H9 (cell line): ENCODE results near the gene DMRTC2. TPM values are rescaled to one million over a fixed set of nuclear protein-coding genes. Genes with fewer than 3 reads are reported as not detected.

ENCODE experiments used
- DNase-seq: peaks from one replicate; pipeline ENCODE4 v3.0.0-alpha.2; 2017
- H2AFZ ChIP-seq: one replicate; pipeline ENCODE4 v1.6.1; 2013; ENCODE audit warnings: mild to moderate bottlenecking, low read length, control low read depth, moderate library complexity
- H2AK5ac ChIP-seq: 2 replicates; pipeline ENCODE4 v1.6.1; 2013; ENCODE audit warnings: low read length, control low read depth, mixed read lengths; ENCODE audit not compliant: insufficient read length
- H2BK120ac ChIP-seq: one replicate; pipeline ENCODE4 v1.6.1; 2013; ENCODE audit warnings: low read depth, mild to moderate bottlenecking, low read length, control low read depth, inconsistent platforms; ENCODE audit not compliant: poor library complexity, severe bottlenecking
- H2BK12ac ChIP-seq: 2 replicates; pipeline ENCODE4 v1.6.1; 2013; ENCODE audit warnings: low read length, control low read depth, mixed read lengths, low read depth; ENCODE audit not compliant: insufficient read length
- H2BK15ac ChIP-seq: 2 replicates; pipeline ENCODE4 v1.6.1; 2013; ENCODE audit warnings: low read depth, low read length, control low read depth
- H2BK20ac ChIP-seq: one replicate; pipeline ENCODE4 v1.6.1; 2013; ENCODE audit warnings: low read depth, mild to moderate bottlenecking, low read length, control low read depth, inconsistent platforms; ENCODE audit not compliant: poor library complexity, severe bottlenecking
- H2BK5ac ChIP-seq: 2 replicates; pipeline ENCODE4 v1.6.1; 2013; ENCODE audit warnings: low read length, control low read depth, mixed read lengths; ENCODE audit not compliant: insufficient read length
- H3K14ac ChIP-seq: 2 replicates; pipeline ENCODE4 v1.6.1; 2013; ENCODE audit warnings: low read length, control low read depth; ENCODE audit not compliant: insufficient read depth
- H3K18ac ChIP-seq: 2 replicates; pipeline ENCODE4 v1.6.1; 2013; ENCODE audit warnings: low read depth, mild to moderate bottlenecking, mixed read lengths, low read length, control low read depth; ENCODE audit not compliant: insufficient read length
- H3K23ac ChIP-seq: 2 replicates; pipeline ENCODE4 v1.6.1; 2013; ENCODE audit warnings: low read length, control low read depth, mixed read lengths, low read depth; ENCODE audit not compliant: insufficient read length
- H3K23me2 ChIP-seq: 2 replicates; pipeline ENCODE4 v1.6.1; 2013; ENCODE audit warnings: low read depth, mild to moderate bottlenecking, mixed read lengths, low read length, control low read depth; ENCODE audit not compliant: insufficient read length, poor library complexity, severe bottlenecking
- H3K27ac ChIP-seq: 2 replicates; pipeline ENCODE4 v1.5.1; 2013; ENCODE audit warnings: low read length, control low read depth, mixed read lengths, low read depth; ENCODE audit not compliant: insufficient read length
- H3K27me3 ChIP-seq: 2 replicates; pipeline ENCODE4 v1.6.1; 2013; ENCODE audit warnings: low read length, control low read depth, inconsistent platforms; ENCODE audit not compliant: insufficient read depth
- H3K4ac ChIP-seq: 2 replicates; pipeline ENCODE4 v1.6.1; 2013; ENCODE audit warnings: low read depth, mild to moderate bottlenecking, control low read depth, inconsistent platforms, low read length, moderate library complexity
- H3K4me1 ChIP-seq: 2 replicates; pipeline ENCODE4 v1.6.1; 2013; ENCODE audit warnings: low read length, control low read depth, inconsistent platforms; ENCODE audit not compliant: insufficient read depth
- H3K4me2 ChIP-seq: 2 replicates; pipeline ENCODE4 v1.6.1; 2013; ENCODE audit warnings: low read length, control low read depth, mixed read lengths; ENCODE audit not compliant: insufficient read length, insufficient read depth
- H3K56ac ChIP-seq: 2 replicates; pipeline ENCODE4 v1.6.1; 2013; ENCODE audit warnings: low read depth, mild to moderate bottlenecking, mixed read lengths, low read length, control low read depth; ENCODE audit not compliant: insufficient read length
- H3K79me1 ChIP-seq: 2 replicates; pipeline ENCODE4 v1.6.1; 2013; ENCODE audit warnings: low read depth, mild to moderate bottlenecking, moderate library complexity, low read length, control low read depth, inconsistent platforms; ENCODE audit not compliant: insufficient read depth, poor library complexity, severe bottlenecking
- H3K79me2 ChIP-seq: 2 replicates; pipeline ENCODE4 v1.6.1; 2013; ENCODE audit warnings: low read length, control low read depth, inconsistent platforms; ENCODE audit not compliant: insufficient read depth
- H3K9ac ChIP-seq: 2 replicates; pipeline ENCODE4 v1.6.1; 2013; ENCODE audit warnings: low read length, control low read depth, mixed read lengths; ENCODE audit not compliant: insufficient read length; ENCODE audit errors: extremely low read depth
- H3K9me3 ChIP-seq: one replicate; pipeline ENCODE4 v1.6.1; 2013; ENCODE audit warnings: low read depth, low read length, inconsistent platforms; ENCODE audit not compliant: control insufficient read depth
- H3T11ph ChIP-seq: one replicate; pipeline ENCODE4 v1.6.1; 2013; ENCODE audit warnings: mild to moderate bottlenecking, low read length, control low read depth, inconsistent platforms
- H4K20me1 ChIP-seq: one replicate; pipeline ENCODE4 v1.6.1; 2013; ENCODE audit not compliant: control insufficient read depth, insufficient read length, insufficient read depth
- H4K5ac ChIP-seq: 2 replicates; pipeline ENCODE4 v1.6.1; 2013; ENCODE audit warnings: low read depth, mild to moderate bottlenecking, mixed read lengths, low read length, control low read depth; ENCODE audit not compliant: insufficient read length
- H4K8ac ChIP-seq: replicated peaks from 2 replicates; pipeline ENCODE4 v1.6.1; 2013; ENCODE audit warnings: low read length, control low read depth, mixed read lengths, low read depth; ENCODE audit not compliant: insufficient read length
- H4K91ac ChIP-seq: 2 replicates; pipeline ENCODE4 v1.6.1; 2013; ENCODE audit warnings: low read depth, mild to moderate bottlenecking, moderate library complexity, mixed read lengths, low read length, control low read depth; ENCODE audit not compliant: insufficient read length
- H3K27ac Mint-ChIP-seq, 3 experiments: 2 replicates in 2 of 3; 3 replicates in 1 of 3; pipeline ENCODE4 v1.8.0; 2020 to 2021; ENCODE audit warnings: mixed read lengths in 3 of 3, mild to moderate bottlenecking in 1 of 3, moderate library complexity in 1 of 3
- H3K27me3 Mint-ChIP-seq: 2 replicates; pipeline ENCODE4 v1.8.0; 2021; ENCODE audit warnings: low read depth, mild to moderate bottlenecking, moderate library complexity, mixed read lengths
- H3K36me3 Mint-ChIP-seq, 3 experiments: 2 replicates in 2 of 3; 3 replicates in 1 of 3; pipeline ENCODE4 v1.8.0; 2020 to 2021; ENCODE audit warnings: low read depth in 3 of 3, mixed read lengths in 3 of 3; ENCODE audit not compliant: insufficient read depth in 1 of 3
- H3K4me1 Mint-ChIP-seq, 2 experiments: 2 replicates each; pipeline ENCODE4 v1.8.0; 2020; ENCODE audit warnings: mixed read lengths in 2 of 2
- H3K4me3 Mint-ChIP-seq, 2 experiments: 2 replicates in 1 of 2; 3 replicates in 1 of 2; pipeline ENCODE4 v1.8.0; 2020 to 2021; ENCODE audit warnings: mild to moderate bottlenecking in 2 of 2, mixed read lengths in 2 of 2, moderate library complexity in 1 of 2
- H3K9me3 Mint-ChIP-seq, 2 experiments: 2 replicates in 1 of 2; 3 replicates in 1 of 2; pipeline ENCODE4 v1.8.0; 2020; ENCODE audit warnings: mild to moderate bottlenecking in 2 of 2, mixed read lengths in 2 of 2, moderate library complexity in 1 of 2
- WGBS: extraction: QIAGEN DNeasy Blood & Tissue Kit; methylation state at CpG from one replicate; pipeline ENCODE4 v1.1.7; 2013; ENCODE audit warnings: missing lambda C conversion rate, low lambda C conversion rate, mixed read lengths; ENCODE audit not compliant: insufficient read length; ENCODE audit errors: extremely low coverage; 5-methylcytosine and 5-hydroxymethylcytosine counted together
- total RNA-seq: library from RNA; stranded (reverse); gene quantifications from 2 replicates; pipeline ENCODE4 v1.2.1, GENCODE V29; 2021
- TF ChIP-seq, protein P1 (sequence below): fragments of 200-600 bp; sonication (generic); conservative IDR thresholded peaks from 3 replicates; pipeline ENCODE4 v1.8.0; 2021; ENCODE audit warnings: antibody characterized with exemption, mild to moderate bottlenecking

The DMRTC2 gene
- total RNA-seq, 1 experiment from 2014 or later, result not detected

DNA sequence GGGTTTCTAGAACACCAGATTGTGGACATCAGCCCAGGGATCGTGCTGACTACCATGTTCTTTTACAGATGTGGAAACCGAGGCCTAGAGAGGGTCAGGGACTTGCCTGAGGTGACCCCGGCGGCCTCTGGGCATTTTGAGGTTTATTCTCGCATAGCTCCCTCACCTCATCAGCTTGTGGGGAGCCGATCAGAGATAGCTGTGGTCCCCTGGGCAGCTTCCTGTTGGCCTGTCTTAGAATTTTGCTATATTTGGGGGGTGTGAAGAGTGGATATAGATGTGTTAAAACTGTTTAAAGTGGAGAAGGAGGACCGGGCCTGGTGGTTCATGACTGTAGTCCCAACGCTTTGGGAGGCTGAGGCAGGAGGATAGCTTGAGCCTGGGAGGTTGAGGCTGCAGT lies 45.1 kb downstream of the DMRTC2 start:
- H4K5ac ChIP-seq, result no peak overlapping the region
- TF ChIP-seq, protein P1, sequence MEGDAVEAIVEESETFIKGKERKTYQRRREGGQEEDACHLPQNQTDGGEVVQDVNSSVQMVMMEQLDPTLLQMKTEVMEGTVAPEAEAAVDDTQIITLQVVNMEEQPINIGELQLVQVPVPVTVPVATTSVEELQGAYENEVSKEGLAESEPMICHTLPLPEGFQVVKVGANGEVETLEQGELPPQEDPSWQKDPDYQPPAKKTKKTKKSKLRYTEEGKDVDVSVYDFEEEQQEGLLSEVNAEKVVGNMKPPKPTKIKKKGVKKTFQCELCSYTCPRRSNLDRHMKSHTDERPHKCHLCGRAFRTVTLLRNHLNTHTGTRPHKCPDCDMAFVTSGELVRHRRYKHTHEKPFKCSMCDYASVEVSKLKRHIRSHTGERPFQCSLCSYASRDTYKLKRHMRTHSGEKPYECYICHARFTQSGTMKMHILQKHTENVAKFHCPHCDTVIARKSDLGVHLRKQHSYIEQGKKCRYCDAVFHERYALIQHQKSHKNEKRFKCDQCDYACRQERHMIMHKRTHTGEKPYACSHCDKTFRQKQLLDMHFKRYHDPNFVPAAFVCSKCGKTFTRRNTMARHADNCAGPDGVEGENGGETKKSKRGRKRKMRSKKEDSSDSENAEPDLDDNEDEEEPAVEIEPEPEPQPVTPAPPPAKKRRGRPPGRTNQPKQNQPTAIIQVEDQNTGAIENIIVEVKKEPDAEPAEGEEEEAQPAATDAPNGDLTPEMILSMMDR, result no peak
- no peaks in the 10 kb centered on the region for H3K79me1 ChIP-seq
- no peak overlapping the region for H2AK5ac ChIP-seq
- no peaks in the 10 kb centered on the region for H3K23me2 ChIP-seq
- H3K23ac ChIP-seq, result no peak overlapping the region
- no peak overlapping the region for H4K8ac ChIP-seq
- no peak overlapping the region for H3K14ac ChIP-seq
- no CpG with 5 or more reads among the region's 8 CpGs for WGBS
- H2BK5ac ChIP-seq, result no peak overlapping the region
- no peak overlapping the region for H4K91ac ChIP-seq
- Mint-ChIP-seq H3K9me3 (no peaks in the 10 kb centered on the region; a peak in 1 of 5 replicates), H3K27me3 (no peaks in the 10 kb centered on the region), H3K27ac (no peak overlapping the region), H3K4me3 (no peak overlapping the region), H3K4me1 (peaks cover 19 to 41% of the 10 kb centered on the region in 2 experiments), H3K36me3 (peaks cover 0 to 24% (median 4%) of the 10 kb centered on the region in 3 experiments; a peak in 3 of 7 replicates)
- H3T11ph ChIP-seq, result no peak overlapping the region
- H3K4me2 ChIP-seq, result no peak overlapping the region
- no peaks in the 10 kb centered on the region for H4K20me1 ChIP-seq
- no peak overlapping the region for H2BK12ac ChIP-seq
- H3K4me1 ChIP-seq, result peaks cover 8% of the 10 kb centered on the region
- H2BK15ac ChIP-seq, result no peak overlapping the region
- H2BK120ac ChIP-seq, result no peak overlapping the region
- no peak overlapping the region for H2AFZ ChIP-seq
- H3K27me3 ChIP-seq, result no peaks in the 10 kb centered on the region
- no peak for DNase-seq
- H3K18ac ChIP-seq, result no peak overlapping the region
- H3K79me2 ChIP-seq, result 0 out of 2 replicates have a peak, but pooled peaks cover 2% of the 10 kb centered on the region
- no peak overlapping the region for H3K27ac ChIP-seq
- H3K9ac ChIP-seq, result no peak overlapping the region
- no peak overlapping the region for H3K4ac ChIP-seq
- no peak overlapping the region for H2BK20ac ChIP-seq
- no peaks in the 10 kb centered on the region for H3K9me3 ChIP-seq
- no peak overlapping the region for H3K56ac ChIP-seq
